Mesenteric fat pad (tissue), 1 donor: Measurements from ENCODE around the gene CLEC2B. TPM values are rescaled to one million over a fixed set of nuclear protein-coding genes. Genes with fewer than 3 reads are reported as not detected.

ENCODE experiments used
- DNase-seq: peaks from one replicate; pipeline ENCODE4 v3.0.0-alpha.2; 2020; ENCODE audit warnings: low spot score
- total RNA-seq: library from RNA; stranded (reverse); fragmentation: NEBNext Ultra II Directional; extraction: Animal tissue kit (Norgen Biotek cat#: 25700); gene quantifications from one replicate; pipeline ENCODE4 v1.2.1, GENCODE V29; 2021
- donor health status: DM: yes; HTN: yes; CAD: no.

CLEC2B gene
- total RNA-seq, 1 donor from 2014 or later: 17.1 TPM

- no peak for DNase-seq
Measured at GRCh38 chr12:9810671-9811070, 58.5 kb downstream of the CLEC2B start.

- no peak for DNase-seq
Measured at GRCh38 chr12:9809866-9810265, 59.3 kb downstream of the CLEC2B start.

- DNase-seq: no peak
Measured at GRCh38 chr12:9809338-9809737, 59.8 kb downstream of the CLEC2B start.

GRCh38 chr12:9808504-9808903 is 60.6 kb downstream of the CLEC2B start:
- no peak for DNase-seq

- no peak for DNase-seq
Measured at GRCh38 chr12:9806714-9807113, 62.4 kb downstream of the CLEC2B start.

- DNase-seq: no peak
Measured at GRCh38 chr12:9805883-9806282, 63.3 kb downstream of the CLEC2B start.

Other genes with a start within 250 kb of the CLEC2B start
- gene CLEC2D, start 199.6 kb downstream of the CLEC2B start, total RNA-seq: 9.2 TPM
- not detected for gene CLECL1, start 136.3 kb downstream of the CLEC2B start, total RNA-seq
- gene CD69, start 108.5 kb downstream of the CLEC2B start, total RNA-seq: 11.9 TPM
- gene KLRF1, start 41.9 kb downstream of the CLEC2B start, total RNA-seq: 0.51 TPM
- gene KLRF2, start 12.1 kb upstream of the CLEC2B start, total RNA-seq: not detected
- not detected for gene CLEC2A, start 63.0 kb upstream of the CLEC2B start, total RNA-seq
- gene CLEC12A, start 102.1 kb upstream of the CLEC2B start, total RNA-seq: 7.5 TPM
- not detected for gene CLEC1B, start 129.8 kb upstream of the CLEC2B start, total RNA-seq
- gene CLEC12B, start 141.3 kb upstream of the CLEC2B start, total RNA-seq: 0.71 TPM
- gene CLEC9A, start 161.3 kb upstream of the CLEC2B start, total RNA-seq: not detected
- 7.7 TPM for gene CLEC1A, start 229.6 kb upstream of the CLEC2B start, total RNA-seq